ENCODE measurements around the gene ELL3. TPM values are rescaled to one million over a fixed set of nuclear protein-coding genes. Genes with fewer than 3 reads are reported as not detected.

The ELL3 gene
- polyA plus RNA-seq, 1 donor from 2014 or later = 2.2 TPM

GRCh38 chr15:43774062-43774461 is 2.7 kb downstream of the ELL3 start:
- H3K27me3 ChIP-seq (ENCODE audit: insufficient read depth, low read depth, low read length) = peaks cover 18% of the 10 kb centered on the region
- H3K27ac ChIP-seq (ENCODE audit: low read length) = no peak overlapping the region
- H3K36me3 ChIP-seq (ENCODE audit: insufficient read depth, low read length) = peaks cover 6% of the 10 kb centered on the region
- H3K79me2 ChIP-seq (replicated peaks; ENCODE audit: insufficient read depth, low read length) = no peaks in the 10 kb centered on the region
- H4K20me1 ChIP-seq (ENCODE audit: insufficient read depth) = no peaks in the 10 kb centered on the region
- no peak overlapping the region for H2AFZ ChIP-seq (ENCODE audit: low read depth, low read length)
- no peaks in the 10 kb centered on the region for H3K9me3 ChIP-seq (ENCODE audit: low read length)
- H3K9me2 ChIP-seq (ENCODE audit: insufficient read depth, low read length) = no peaks in the 10 kb centered on the region
- TF ChIP-seq TAF1 (IDR thresholded peaks at IDR 0.05; ENCODE audit: low read depth) (no peak), SMC3 (conservative IDR thresholded peaks at IDR 0.05; ENCODE audit: poor library complexity) (no peak), MXI1 (conservative IDR thresholded peaks at IDR 0.05; ENCODE audit: poor library complexity, severe bottlenecking) (no peak), RAD21 (conservative IDR thresholded peaks at IDR 0.05) (no peak), EP300 (conservative IDR thresholded peaks at IDR 0.05; ENCODE audit: poor library complexity, severe bottlenecking) (no peak), EZH2 (IDR thresholded peaks at IDR 0.05; ENCODE audit: borderline replicate concordance, insufficient read depth, low read length, poor library complexity, severe bottlenecking) (no peak), POLR2AphosphoS5 (IDR thresholded peaks at IDR 0.05) (no peak)
- TF ChIP-seq, protein P1, sequence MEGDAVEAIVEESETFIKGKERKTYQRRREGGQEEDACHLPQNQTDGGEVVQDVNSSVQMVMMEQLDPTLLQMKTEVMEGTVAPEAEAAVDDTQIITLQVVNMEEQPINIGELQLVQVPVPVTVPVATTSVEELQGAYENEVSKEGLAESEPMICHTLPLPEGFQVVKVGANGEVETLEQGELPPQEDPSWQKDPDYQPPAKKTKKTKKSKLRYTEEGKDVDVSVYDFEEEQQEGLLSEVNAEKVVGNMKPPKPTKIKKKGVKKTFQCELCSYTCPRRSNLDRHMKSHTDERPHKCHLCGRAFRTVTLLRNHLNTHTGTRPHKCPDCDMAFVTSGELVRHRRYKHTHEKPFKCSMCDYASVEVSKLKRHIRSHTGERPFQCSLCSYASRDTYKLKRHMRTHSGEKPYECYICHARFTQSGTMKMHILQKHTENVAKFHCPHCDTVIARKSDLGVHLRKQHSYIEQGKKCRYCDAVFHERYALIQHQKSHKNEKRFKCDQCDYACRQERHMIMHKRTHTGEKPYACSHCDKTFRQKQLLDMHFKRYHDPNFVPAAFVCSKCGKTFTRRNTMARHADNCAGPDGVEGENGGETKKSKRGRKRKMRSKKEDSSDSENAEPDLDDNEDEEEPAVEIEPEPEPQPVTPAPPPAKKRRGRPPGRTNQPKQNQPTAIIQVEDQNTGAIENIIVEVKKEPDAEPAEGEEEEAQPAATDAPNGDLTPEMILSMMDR (IDR thresholded peaks at IDR 0.05; ENCODE audit: poor library complexity, severe bottlenecking) = no peak
- TF ChIP-seq, protein P2, sequence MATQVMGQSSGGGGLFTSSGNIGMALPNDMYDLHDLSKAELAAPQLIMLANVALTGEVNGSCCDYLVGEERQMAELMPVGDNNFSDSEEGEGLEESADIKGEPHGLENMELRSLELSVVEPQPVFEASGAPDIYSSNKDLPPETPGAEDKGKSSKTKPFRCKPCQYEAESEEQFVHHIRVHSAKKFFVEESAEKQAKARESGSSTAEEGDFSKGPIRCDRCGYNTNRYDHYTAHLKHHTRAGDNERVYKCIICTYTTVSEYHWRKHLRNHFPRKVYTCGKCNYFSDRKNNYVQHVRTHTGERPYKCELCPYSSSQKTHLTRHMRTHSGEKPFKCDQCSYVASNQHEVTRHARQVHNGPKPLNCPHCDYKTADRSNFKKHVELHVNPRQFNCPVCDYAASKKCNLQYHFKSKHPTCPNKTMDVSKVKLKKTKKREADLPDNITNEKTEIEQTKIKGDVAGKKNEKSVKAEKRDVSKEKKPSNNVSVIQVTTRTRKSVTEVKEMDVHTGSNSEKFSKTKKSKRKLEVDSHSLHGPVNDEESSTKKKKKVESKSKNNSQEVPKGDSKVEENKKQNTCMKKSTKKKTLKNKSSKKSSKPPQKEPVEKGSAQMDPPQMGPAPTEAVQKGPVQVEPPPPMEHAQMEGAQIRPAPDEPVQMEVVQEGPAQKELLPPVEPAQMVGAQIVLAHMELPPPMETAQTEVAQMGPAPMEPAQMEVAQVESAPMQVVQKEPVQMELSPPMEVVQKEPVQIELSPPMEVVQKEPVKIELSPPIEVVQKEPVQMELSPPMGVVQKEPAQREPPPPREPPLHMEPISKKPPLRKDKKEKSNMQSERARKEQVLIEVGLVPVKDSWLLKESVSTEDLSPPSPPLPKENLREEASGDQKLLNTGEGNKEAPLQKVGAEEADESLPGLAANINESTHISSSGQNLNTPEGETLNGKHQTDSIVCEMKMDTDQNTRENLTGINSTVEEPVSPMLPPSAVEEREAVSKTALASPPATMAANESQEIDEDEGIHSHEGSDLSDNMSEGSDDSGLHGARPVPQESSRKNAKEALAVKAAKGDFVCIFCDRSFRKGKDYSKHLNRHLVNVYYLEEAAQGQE (IDR thresholded peaks at IDR 0.05; ENCODE audit: borderline replicate concordance) = no peak
- H3F3A ChIP-seq (ENCODE audit: insufficient read depth, low read length, poor library complexity, severe bottlenecking) = no peaks in the 10 kb centered on the region
- H3K9ac ChIP-seq (ENCODE audit: low read length) = no peak overlapping the region
- H3K4me3 ChIP-seq (ENCODE audit: low read length) = no peak overlapping the region
- H3K4me2 ChIP-seq (ENCODE audit: low read length) = no peak overlapping the region

DNA sequence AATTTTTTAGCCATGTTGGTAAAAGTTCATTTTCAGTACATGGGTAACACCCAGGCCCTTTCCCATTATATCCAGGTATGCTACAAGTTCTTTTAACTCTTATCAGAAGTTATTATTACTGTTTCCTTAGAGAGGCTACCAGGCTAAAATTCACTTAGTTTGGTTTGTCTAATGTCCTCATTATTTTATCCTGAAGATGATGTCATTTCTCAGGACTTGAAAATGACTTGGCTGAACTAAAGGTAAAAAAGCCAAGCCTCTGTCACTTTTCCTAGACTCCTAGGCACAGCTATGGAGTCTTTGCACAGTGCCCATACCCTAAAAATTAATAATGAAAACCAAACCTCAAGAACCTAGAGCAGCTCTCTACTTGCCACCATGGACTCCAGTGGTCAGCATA is 4.1 kb downstream of the ELL3 start:
- Histone ChIP-seq H3K27ac (ENCODE audit: low read length) (no peak overlapping the region), H3F3A (ENCODE audit: insufficient read depth, low read length, poor library complexity, severe bottlenecking) (no peaks in the 10 kb centered on the region), H2AFZ (ENCODE audit: low read depth, low read length) (no peak overlapping the region), H3K27me3 (ENCODE audit: insufficient read depth, low read depth, low read length) (peaks cover 17% of the 10 kb centered on the region), H3K9me2 (ENCODE audit: insufficient read depth, low read length) (no peaks in the 10 kb centered on the region), H3K9ac (ENCODE audit: low read length) (no peak overlapping the region), H4K20me1 (ENCODE audit: insufficient read depth) (no peaks in the 10 kb centered on the region), H3K9me3 (ENCODE audit: low read length) (no peaks in the 10 kb centered on the region), H3K79me2 (replicated peaks; ENCODE audit: insufficient read depth, low read length) (no peaks in the 10 kb centered on the region), H3K4me3 (ENCODE audit: low read length) (no peak overlapping the region), H3K36me3 (ENCODE audit: insufficient read depth, low read length) (peaks cover 6% of the 10 kb centered on the region), H3K4me2 (ENCODE audit: low read length) (no peak overlapping the region)
- TF ChIP-seq SMC3 (conservative IDR thresholded peaks at IDR 0.05; ENCODE audit: poor library complexity) (no peak), EZH2 (IDR thresholded peaks at IDR 0.05; ENCODE audit: borderline replicate concordance, insufficient read depth, low read length, poor library complexity, severe bottlenecking) (no peak), TAF1 (IDR thresholded peaks at IDR 0.05; ENCODE audit: low read depth) (no peak), POLR2AphosphoS5 (IDR thresholded peaks at IDR 0.05) (no peak)
- TF ChIP-seq, protein P2 (IDR thresholded peaks at IDR 0.05; ENCODE audit: borderline replicate concordance) = no peak
